OCI-LY3 (cell line): ENCODE measurements around the gene STPG1.

Experiments
- CTCF ChIP-seq: fragments of 200-600, 300-600 bp; sonication (generic); IDR thresholded peaks from 2 replicates; pipeline ENCODE4 v1.5.1; 2014; ENCODE audit warnings: antibody characterized with exemption, low read length, low read depth
- EZH2phosphoT487 ChIP-seq: fragments of 200-600 bp; shearing (Covaris generic); IDR thresholded peaks from 2 replicates; pipeline ENCODE4 v1.6.1; 2018; ENCODE audit warnings: antibody characterized with exemption, mixed run types, low read depth

- no peak for TF ChIP-seq CTCF
- TF ChIP-seq EZH2phosphoT487 = no peak
These were observed 13.4 kb upstream of the STPG1 start for GRCh38 chr1:24426744-24427544.
